ENCODE results near the gene CYP39A1.
"Not testable (repeated sequence)": the region's sequence is repeated elsewhere in the genome, so short reads cannot be mapped to it uniquely, and the experiment has no call there.

The CYP39A1 gene

DNA sequence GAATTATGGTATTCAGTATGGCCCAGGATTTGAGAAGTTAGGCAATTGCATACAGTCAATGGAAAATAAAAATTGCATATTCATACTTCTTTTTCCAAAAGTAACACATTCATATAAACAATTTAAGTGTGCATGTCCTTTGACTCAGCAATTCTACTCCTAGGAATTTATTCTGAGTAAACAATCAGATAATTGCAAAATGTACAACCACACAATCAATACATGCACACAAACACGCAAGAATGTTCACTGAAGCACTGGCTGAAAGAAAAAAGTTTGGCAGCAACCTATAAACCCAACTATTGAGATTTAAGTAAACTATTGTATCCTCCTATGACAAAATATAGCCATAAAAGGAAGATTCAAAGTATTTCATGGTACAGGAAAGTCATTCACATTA lies 1.6 kb downstream of the CYP39A1 start:
- DNase-seq (ENCODE audit: low read depth in 4 of 4, low spot score in 1 of 4) = no peak

DNA sequence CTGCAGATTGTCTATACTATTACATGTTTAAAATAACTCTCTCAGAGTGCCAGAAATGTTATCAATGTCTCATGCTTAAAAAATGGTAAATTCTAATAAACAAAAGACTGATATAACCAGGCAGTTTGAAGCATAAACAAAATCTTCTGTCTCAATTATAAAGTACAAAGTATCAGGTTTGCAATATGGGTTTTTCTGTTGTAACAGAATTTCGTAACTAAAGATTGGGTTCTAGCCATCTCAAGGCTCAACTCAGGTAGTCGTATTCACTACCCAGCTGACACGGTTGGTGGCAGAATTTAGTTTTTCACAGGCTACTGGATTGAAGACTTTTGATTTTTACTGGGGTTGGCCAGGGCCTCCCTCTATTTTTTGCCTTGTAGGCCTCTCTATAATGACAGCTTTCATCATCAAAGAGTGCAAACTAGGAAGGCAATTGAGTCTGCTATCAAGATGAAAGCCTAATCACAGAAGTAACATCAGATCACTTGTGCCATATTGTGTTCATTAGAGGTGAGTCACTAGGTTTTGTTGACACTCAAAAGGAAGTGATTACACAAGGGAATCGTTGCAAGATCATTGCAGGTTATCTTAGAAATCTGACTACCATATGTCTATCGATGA lies 3.6 kb downstream of the CYP39A1 start:
- DNase-seq (ENCODE audit: low read depth in 4 of 4, low spot score in 1 of 4) = no peak

DNA sequence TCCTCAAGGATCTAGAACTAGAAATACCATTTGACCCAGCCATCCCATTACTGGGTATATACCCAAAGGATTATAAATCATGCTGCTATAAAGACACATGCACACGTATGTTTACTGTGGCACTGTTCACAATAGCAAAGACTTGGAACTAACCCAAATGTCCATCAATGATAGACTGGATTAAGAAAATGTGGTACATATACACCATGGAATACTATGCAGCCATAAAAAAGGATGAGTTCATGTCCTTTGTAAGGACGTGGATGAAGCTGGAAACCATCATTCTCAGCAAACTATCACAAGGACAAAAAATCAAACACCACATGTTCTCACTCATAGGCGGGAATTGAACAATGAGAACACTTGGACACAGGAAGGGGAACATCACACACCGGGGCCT lies 4.5 kb downstream of the CYP39A1 start:
- not testable (repeated sequence) for DNase-seq (ENCODE audit: low read depth in 4 of 4, low spot score in 1 of 4)

DNA sequence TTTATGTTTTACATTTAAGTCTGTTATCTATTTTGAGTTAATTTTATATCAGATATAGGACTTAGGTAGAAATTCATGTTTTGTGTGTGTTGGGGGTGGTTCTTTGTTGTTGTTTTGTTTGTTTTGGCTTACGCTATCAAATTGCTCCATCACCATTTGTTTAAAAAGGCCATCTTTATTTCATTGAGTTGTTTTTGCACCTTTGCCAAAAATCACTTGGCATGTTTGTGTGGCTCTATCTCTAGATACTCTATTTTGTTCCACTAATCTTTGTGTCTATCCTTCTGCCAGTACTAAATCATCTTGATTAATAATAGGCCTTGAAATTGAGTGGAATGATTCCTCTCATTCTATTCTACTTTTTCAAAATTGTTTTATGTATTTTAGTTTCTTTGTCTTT lies 7.4 kb downstream of the CYP39A1 start:
- no peak for DNase-seq (ENCODE audit: low read depth in 4 of 4, low spot score in 1 of 4)

DNA sequence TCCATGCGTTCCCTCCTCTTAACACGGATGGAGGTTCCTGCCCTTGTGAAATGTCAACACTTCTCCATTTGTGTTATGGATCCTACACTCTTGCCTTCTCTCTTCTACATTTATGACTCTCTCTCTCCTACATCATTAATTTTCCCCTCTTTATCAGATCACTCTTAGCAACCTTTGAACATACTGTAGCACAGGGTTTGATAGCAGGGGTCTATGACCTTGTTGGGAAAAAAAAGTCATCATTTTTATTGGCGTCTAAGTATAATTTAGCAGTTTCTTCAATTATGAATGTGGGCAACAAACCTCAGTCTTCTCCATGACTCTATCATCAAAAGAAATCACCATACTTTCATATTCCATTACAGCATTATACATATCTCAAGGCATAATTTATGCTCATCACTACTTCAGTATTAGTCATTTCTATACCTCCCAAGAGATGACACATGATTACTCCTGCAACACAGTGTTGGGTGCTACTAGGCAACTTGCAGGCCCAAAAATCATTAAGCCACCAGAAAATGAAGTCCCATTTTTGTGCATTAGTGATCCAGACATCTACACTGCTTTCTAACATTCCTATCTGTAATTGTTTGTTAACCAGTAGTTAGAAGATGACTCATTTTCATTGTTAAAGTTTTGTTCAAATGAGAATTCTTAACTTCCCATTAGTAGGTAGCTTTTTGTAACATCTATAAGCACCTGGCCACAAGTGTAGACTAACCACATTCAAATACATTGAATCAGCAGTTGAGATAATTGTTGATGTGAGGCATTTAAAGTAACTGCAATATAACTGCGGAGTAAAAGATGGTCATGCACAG lies 9.5 kb downstream of the CYP39A1 start:
- DNase-seq (ENCODE audit: low read depth in 4 of 4, low spot score in 1 of 4) = no peak

DNA sequence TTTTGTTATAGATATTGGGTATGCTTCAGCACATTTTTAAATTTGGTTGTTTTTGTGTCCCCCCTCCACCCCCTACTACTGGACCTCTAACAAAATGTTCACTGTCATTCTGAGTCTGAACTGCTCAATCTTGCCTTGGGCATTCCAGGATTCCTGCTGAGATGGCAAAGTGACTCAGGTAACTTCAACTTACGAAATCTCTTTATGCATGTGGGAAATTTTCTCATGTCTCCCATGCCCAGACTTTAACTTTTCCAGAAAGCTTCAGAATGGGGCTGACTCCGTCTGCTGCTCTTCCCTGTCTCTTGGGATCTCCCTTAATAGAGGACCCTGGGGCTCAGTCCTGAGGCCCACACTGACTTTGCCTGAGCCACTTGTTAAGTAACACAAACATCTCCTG lies 14.0 kb downstream of the CYP39A1 start:
- no peak for DNase-seq (ENCODE audit: low read depth in 4 of 4, low spot score in 1 of 4)

DNA sequence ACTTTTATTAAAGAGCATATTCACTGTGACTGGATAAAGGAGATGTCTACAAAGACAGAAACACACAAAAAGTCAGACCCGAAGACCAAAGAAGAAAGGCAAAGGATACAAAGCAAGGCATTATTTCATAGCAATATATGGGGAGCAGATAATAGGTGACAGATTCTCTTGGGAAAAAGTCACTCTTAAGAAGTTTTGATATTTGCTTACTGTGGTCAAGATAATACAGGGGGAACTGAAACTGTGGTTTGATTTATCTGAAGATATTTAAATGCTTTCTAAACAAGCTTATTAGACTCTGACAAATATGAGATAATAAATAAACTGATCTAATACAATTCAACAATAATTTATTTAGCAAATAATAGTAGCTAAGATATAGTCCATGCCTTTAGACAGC lies 14.7 kb downstream of the CYP39A1 start:
- DNase-seq (ENCODE audit: low read depth in 4 of 4, low spot score in 1 of 4) = no peak

DNA sequence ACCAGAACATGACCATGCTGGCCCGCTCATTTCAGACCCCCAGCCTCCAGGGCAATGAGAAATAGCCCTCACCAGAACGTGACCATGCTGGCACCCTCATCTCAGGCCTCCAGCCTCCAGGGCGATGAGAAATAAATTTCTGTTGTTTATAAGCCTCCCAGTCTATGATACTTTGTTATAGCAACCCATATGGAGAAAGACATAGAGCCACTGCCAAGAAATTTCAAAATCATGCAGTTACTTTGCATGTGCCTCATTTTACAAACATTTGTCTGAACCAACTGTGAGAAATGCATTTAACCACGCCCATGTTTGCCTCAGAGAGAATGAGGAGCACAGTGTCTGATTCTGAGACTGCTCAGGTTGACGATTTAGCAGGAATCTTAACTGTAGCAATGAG lies 15.5 kb downstream of the CYP39A1 start:
- DNase-seq (ENCODE audit: low read depth in 4 of 4, low spot score in 1 of 4) = no peak

DNA sequence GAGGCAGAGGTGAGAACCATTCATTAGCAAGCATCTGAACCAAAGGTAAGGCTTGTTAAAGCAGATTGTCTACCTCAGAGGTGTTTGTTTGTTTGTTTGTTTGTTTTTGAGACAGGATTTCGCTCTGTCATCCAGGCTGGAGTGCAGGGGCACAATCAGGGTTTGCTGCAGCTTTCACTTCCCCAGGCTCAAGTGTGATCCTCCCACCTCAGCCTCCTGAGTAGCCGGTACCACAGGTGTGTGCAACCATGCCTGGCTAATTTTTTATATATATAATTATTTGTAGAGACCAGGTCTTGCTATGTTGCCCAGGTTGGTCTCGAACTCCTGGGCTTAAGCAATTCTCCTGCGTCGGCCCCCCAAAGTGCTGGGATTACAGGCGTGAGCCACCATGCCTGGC lies 17.2 kb downstream of the CYP39A1 start:
- DNase-seq (ENCODE audit: low read depth in 4 of 4, low spot score in 1 of 4) = no peak

DNA sequence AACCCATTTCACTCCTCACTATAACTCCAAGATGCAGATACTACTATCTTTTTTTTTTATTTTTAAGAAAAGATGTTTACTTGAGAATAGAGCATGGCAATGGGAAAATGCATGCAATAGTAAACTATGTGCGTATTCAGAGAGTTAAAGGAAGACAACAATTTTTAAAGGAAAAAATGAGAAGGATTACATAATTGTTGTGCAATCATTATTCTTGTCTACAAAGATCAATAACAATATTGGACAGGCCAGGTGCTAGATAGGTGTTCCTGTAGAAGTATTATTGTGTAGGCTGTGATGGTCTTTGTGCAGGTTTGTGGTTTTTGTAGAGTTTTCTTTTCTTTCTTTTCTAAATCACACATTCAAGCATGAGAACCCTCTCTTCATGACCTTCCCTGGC lies 20.6 kb downstream of the CYP39A1 start:
- no peak for DNase-seq (ENCODE audit: low read depth in 4 of 4, low spot score in 1 of 4)

DNA sequence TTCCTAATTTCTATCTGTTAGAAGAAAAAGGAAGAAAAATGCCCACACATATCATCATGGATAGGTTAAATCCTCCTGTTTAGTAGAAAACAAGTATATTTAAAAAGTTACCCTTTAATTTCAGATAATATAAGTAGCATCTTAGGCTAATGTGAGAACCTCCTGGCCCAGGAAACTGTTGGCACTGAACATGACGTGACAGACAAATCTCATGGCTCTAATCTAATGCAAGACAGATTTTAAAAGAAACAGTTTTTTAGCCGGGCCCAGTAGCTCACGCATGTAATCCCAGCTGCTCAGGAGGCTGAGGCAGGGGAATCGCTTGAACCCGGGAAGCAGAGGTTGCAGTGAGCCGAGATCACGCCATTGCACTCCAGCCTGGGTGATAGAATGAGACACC lies 22.9 kb downstream of the CYP39A1 start:
- DNase-seq (ENCODE audit: low read depth in 4 of 4, low spot score in 1 of 4) = no peak

DNA sequence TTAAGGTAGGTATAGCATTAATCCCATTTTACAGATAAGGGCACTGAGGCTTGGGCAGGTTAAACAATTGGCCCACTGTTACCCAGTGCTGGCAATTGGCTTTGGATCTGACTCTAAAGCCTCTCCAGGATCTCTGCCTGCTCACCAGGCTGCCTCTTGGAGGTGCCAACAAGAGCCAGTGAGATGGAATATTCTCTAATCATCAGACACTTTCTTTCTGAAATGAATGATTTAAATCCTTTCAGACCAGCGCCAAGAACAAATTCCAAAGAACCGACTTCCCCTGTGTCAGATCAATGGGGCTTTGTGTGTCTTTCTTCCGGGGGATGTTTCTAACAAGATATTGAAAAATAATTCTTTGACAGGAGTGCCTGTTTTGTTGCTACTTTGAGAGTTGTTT lies 23.6 kb downstream of the CYP39A1 start:
- no peak for DNase-seq (ENCODE audit: low read depth in 4 of 4, low spot score in 1 of 4)

DNA sequence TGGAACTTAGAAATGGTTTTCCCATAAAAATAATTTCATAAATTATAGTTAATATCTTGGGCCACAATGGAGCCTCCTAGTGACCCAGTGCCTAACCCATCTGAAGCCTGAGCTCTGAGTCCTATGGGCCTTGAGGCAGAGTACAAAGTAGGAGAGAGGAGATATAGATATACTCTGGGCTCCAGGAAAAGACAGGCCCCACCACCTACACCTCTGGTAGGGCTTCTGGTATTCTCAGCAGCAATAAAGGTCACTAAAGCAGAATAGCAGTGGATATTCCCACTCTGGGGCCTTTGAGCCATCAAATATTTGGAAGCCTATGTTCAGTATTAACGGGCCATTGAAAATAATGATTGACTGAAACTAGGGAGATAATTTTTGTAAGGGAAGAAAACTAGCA lies 24.1 kb downstream of the CYP39A1 start:
- DNase-seq (ENCODE audit: low read depth in 4 of 4, low spot score in 1 of 4) = no peak

DNA sequence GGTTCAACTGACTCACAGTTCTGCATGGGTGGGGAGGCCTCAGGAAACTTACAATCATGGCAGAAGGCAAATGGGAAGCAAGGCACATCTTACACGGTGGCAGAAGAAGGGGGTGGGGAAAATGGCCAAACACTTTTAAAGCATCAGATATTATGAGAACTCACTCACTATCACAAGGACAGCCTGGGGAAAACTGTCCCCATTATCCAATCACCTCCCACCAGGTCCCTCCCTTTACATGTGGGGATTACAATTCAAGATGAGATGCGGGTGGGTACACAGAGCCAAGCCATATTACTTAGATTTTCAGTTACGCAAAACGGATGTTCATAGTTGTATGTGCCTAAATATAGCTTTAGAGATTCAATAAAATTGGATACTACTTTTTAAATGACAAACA lies 25.6 kb downstream of the CYP39A1 start:
- DNase-seq (ENCODE audit: low read depth in 4 of 4, low spot score in 1 of 4) = no peak

DNA sequence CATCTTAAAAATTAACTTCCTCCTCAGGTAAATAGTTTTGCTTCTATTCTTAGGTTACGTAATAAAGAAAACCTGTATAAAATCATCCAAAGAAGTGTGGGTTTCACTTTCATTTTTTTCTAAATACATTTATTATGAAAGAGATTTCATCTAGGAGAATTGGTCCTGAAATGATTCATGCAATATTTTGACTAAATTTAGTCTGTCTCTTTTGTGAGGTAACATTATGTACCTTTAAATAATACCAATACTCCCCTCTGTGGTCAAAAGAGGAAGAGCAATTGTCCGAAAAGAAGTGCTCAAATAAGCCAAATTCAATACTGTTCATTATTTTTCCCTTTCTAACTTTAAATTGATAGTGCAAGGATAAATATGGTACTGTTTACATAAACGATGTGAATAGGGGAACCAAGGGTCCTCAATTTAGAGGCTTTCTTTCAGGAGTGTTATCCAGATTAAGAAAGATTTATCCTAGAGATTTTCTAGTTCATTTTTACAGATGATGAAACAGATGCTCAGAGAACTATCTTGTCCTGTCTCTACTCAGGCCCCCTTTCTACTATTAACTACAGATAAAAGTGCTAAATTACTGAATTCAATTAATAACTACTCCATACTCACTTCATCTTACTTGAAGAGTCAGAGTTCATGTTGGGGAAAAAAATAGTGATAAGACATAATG lies 26.2 kb downstream of the CYP39A1 start:
- no peak for DNase-seq (ENCODE audit: low read depth in 4 of 4, low spot score in 1 of 4)

DNA sequence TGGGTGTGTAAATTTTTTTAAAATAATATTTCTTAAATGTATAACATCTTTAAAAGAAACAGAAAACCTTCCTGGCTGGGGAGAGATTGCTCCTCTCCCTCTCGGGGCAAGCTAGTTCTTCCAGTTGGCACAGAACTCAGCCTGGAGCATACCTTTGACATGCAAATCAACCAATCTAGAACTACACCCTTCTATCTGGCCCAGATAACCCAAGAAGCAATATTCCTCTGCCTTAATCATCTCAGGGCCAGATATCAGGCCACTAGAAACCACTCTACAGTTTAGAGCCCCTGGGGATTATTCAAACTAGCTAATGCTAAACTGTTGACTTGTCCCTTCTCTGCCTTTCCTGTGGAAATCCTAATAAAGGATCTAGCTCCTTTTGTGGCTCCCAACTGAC lies 33.9 kb downstream of the CYP39A1 start:
- DNase-seq (ENCODE audit: low read depth in 4 of 4, low spot score in 1 of 4) = no peak

DNA sequence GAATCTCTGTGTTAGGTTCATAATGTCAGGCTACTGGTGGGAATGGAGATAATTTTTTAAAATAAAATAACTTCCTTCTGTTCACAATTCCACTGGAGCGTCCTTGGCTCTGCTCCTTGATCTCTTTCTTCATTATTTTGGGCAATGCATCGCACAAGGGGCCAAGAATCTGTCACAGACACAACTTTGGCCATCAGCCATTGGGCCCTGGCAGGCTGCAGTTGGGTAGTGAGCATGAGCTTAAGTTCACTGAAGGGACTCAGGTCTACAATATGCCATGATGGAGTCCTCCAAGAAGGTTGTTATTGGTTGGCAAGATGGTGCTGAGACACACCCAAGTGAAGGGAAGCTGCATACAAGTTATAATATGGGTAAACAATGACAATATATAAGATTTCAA lies 40.0 kb downstream of the CYP39A1 start:
- no peak for DNase-seq (ENCODE audit: low read depth in 4 of 4, low spot score in 1 of 4)

DNA sequence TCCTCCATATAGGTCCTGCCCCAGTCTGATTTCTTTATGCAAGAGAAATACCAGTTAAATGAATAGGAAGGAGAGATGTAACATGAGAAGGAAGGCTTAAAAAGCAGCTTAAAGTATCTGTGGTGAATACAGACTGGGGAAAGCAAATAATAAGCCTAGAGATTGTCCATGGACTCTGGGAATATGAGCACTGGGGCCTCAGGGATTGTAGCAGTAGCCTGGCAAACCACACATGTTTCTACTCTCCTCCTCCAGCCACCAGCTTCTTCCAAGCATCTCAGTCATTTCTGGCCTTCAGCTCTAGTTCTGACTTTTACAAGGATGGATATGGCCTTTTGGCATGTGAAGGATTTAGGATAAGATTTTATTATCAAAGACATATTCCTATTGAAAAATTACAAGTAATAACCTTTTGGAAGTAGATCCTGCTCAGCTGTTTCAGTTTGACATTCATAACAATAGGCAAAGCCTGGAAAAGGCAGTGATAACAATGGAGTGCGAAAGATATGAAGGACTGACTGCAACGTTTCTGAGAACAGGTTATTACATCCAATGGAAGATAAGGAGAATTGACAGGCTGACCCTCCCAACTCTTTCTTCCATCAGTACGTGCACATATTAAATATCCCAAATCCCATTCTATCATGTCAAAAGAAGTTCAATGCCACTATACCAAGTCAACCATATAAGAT lies 41.6 kb downstream of the CYP39A1 start:
- DNase-seq (ENCODE audit: low read depth in 4 of 4, low spot score in 1 of 4) = no peak

DNA sequence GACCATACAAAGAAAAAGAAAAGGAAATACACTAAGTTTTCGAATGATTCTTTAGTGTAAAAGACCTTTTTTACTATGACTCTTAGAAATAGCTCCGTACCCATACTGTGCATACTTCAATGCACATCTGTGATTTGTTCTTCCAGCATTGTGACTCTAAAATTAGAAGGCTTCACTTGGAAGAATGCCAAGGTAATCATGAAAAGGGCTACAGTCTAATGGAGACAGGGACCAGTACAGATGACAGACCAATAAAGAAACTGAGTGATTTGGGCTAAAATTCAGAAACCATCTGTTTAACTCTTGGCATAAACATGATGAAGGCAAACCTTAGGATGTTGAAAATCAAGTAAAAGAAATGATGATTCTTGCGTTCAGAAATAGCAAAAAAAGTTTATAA lies 46.3 kb downstream of the CYP39A1 start:
- no peak for DNase-seq (ENCODE audit: low read depth in 4 of 4, low spot score in 1 of 4)

DNA sequence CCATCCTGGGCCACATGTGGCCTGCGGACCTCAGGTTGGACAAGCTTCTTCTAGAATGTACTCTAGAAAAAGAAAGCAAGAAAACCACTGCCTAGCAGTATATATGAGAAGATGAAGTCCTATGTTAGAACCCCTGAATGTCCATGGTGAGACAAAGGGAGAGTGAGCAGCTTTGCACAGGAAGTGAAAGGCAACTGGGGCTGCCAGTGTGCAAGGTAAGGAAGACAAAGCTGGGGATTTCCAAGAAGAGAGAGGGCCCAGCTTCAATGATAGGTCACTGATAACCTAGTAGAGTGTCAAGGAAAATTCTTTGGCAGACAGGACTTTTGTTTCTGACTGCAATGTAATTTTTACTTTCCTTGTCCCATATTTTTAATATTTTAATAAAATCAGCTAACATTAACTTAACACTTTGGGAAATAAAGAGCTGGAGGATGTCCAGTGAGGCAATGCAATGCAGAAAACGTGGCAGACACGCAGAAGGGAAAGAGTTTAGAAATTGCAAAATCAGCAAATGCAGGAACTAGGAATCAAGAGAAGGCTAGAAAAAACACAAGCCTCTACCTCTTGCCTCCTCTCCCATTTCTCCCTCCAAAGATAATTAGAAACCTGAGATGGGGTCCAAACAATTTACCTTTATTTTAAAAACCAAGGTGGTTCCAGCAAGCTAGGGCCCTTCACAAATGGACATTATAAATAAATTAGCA lies 47.4 kb downstream of the CYP39A1 start:
- no peak for DNase-seq (ENCODE audit: low read depth in 4 of 4, low spot score in 1 of 4)

DNA sequence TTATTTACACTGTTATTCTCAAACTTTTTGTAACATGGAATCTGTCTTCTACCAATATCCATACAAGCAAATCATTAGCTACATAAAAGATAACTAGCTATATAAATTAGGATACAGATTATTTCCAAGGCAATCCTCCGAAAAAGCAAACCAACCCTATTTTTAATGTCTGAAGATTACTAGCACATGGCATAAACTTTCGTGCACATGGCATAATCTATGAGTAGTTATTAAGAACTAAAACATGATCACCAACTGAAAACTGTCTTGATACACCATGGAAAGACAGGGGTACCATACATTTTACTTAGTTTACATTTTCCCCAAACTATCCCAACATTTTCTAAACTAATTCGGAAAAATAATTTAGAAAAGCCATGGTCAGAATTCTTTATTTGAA lies 54.4 kb downstream of the CYP39A1 start:
- no peak for DNase-seq (ENCODE audit: low read depth in 4 of 4, low spot score in 1 of 4)
